ENCODE data around the gene ATG5.

DNA sequence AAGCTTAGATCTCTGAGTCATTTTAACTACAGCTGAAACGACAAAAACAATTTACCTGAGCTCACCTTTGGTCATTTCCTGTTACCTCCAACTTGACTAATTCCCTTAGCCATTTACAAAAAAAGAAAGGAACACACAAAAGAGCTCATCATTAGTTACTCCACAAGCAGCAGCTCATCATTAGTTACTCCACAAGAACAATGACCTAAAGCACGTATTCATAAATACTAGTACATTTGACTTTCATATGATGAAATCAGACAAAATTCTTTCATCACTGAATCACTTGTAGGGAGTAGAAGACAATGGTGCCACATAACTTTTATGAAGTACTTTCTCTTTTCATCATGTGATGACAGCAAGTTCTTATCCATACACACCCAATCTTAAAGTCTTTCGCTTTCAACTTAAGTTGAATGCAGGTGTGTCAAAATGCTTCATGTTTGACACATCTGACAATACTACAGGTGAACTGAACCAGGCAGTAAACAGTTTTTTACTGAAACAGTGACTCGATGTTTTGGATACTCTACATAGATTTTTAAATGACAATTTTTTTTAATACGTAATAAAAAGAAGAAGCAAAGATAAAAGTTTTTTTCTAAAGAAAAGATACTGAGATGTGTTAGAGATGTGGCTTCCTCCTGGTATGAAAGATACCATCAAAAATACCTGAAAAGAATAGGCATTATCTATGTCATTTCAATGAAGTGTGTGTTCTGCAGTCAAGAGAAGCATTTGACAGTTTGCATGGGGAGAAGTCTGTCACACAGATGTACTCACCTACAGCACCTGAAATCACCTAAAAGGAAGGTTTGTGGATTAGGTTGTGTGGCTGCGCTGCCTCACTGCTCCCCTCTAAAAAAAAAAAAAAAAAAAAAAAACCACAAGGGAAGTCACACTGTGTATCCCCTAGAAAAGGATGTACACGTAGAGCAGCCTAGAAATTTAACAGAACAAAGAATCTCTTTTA, 130.3 kb downstream of the ATG5 start:
- TF ChIP-seq, protein P1, sequence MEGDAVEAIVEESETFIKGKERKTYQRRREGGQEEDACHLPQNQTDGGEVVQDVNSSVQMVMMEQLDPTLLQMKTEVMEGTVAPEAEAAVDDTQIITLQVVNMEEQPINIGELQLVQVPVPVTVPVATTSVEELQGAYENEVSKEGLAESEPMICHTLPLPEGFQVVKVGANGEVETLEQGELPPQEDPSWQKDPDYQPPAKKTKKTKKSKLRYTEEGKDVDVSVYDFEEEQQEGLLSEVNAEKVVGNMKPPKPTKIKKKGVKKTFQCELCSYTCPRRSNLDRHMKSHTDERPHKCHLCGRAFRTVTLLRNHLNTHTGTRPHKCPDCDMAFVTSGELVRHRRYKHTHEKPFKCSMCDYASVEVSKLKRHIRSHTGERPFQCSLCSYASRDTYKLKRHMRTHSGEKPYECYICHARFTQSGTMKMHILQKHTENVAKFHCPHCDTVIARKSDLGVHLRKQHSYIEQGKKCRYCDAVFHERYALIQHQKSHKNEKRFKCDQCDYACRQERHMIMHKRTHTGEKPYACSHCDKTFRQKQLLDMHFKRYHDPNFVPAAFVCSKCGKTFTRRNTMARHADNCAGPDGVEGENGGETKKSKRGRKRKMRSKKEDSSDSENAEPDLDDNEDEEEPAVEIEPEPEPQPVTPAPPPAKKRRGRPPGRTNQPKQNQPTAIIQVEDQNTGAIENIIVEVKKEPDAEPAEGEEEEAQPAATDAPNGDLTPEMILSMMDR (conservative IDR thresholded peaks at IDR 0.05; ENCODE audit: low read depth in 2 of 2) = no peak
- TF ChIP-seq EZH2 (IDR thresholded peaks at IDR 0.05; ENCODE audit: low read depth, unreplicated experiment) (no peak), POLR2AphosphoS5 (IDR thresholded peaks at IDR 0.05; ENCODE audit: low read depth) (no peak), STAT1 (IDR thresholded peaks at IDR 0.05; ENCODE audit: unreplicated experiment) (no peak)
- TF ChIP-seq, protein P2, sequence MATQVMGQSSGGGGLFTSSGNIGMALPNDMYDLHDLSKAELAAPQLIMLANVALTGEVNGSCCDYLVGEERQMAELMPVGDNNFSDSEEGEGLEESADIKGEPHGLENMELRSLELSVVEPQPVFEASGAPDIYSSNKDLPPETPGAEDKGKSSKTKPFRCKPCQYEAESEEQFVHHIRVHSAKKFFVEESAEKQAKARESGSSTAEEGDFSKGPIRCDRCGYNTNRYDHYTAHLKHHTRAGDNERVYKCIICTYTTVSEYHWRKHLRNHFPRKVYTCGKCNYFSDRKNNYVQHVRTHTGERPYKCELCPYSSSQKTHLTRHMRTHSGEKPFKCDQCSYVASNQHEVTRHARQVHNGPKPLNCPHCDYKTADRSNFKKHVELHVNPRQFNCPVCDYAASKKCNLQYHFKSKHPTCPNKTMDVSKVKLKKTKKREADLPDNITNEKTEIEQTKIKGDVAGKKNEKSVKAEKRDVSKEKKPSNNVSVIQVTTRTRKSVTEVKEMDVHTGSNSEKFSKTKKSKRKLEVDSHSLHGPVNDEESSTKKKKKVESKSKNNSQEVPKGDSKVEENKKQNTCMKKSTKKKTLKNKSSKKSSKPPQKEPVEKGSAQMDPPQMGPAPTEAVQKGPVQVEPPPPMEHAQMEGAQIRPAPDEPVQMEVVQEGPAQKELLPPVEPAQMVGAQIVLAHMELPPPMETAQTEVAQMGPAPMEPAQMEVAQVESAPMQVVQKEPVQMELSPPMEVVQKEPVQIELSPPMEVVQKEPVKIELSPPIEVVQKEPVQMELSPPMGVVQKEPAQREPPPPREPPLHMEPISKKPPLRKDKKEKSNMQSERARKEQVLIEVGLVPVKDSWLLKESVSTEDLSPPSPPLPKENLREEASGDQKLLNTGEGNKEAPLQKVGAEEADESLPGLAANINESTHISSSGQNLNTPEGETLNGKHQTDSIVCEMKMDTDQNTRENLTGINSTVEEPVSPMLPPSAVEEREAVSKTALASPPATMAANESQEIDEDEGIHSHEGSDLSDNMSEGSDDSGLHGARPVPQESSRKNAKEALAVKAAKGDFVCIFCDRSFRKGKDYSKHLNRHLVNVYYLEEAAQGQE (IDR thresholded peaks at IDR 0.05; ENCODE audit: unreplicated experiment) = no peak
